Gastrocnemius medialis (tissue), 4 donors: ENCODE results near the gene LRRC3C. TPM values are rescaled to one million over a fixed set of nuclear protein-coding genes. Genes with fewer than 3 reads are reported as not detected.

ENCODE experiments used
- ATAC-seq, 2 donors: fragments of 150-250 bp; one replicate each; pipeline ENCODE4 v1.9.1; 2016
- DNase-seq, 2 donors: peaks; one replicate each; pipeline ENCODE4 v3.0.0-alpha.2; 2019
- H3K27ac ChIP-seq, 4 donors: fragments of 200-600 bp; sonication (generic); 1 replicate in 1 of 4; 2 replicates in 3 of 4; pipeline ENCODE4 v1.5.1; 2016 to 2018; ENCODE audit warnings: mild to moderate bottlenecking in 2 of 4, moderate library complexity in 1 of 4
- H3K27me3 ChIP-seq, 3 donors: fragments of 200-600 bp; sonication (generic) in 2 of 3; 1 replicate in 1 of 3; 2 replicates in 2 of 3; pipeline versions ENCODE4 v1.5.1 to v1.6.0; 2016 to 2019; ENCODE audit warnings: mild to moderate bottlenecking in 1 of 3, moderate library complexity in 1 of 3
- H3K36me3 ChIP-seq, 2 donors: fragments of 200-600 bp; sonication (generic) in 1 of 2; one replicate each; pipeline ENCODE4 v1.5.1; 2017 to 2018
- H3K4me1 ChIP-seq, 2 donors: fragments of 200-600 bp; sonication (generic) in 1 of 2; one replicate each; pipeline ENCODE4 v1.5.1; 2016 to 2017; ENCODE audit warnings: mild to moderate bottlenecking in 2 of 2
- H3K4me3 ChIP-seq, 4 donors: fragments of 200-600 bp; sonication (generic) in 3 of 4; 1 replicate in 1 of 4; 2 replicates in 3 of 4; pipeline ENCODE4 v1.5.1; 2016 to 2019; ENCODE audit warnings: mild to moderate bottlenecking in 2 of 4
- H3K9me3 ChIP-seq, 3 donors: fragments of 200-600 bp; sonication (generic) in 2 of 3; 1 replicate in 1 of 3; 2 replicates in 2 of 3; pipeline ENCODE4 v1.5.1; 2016 to 2019
- CTCF ChIP-seq, 5 experiments: fragments of 450-650 bp in 3 of 5; fragments of 200-600 bp in 2 of 5; sonication (generic) in 2 of 5; IDR thresholded peaks in 4 of 5; conservative IDR thresholded peaks in 1 of 5; 1 replicate in 4 of 5; 2 replicates in 1 of 5; pipeline ENCODE4 v1.5.1; 2016 to 2019; ENCODE audit warnings: antibody characterized with exemption in 5 of 5, mild to moderate bottlenecking in 3 of 5, moderate library complexity in 3 of 5
- POLR2A ChIP-seq, 2 donors: fragments of 450-650 bp; IDR thresholded peaks; one replicate each; pipeline ENCODE4 v1.6.1; 2017; ENCODE audit warnings: antibody characterized with exemption in 2 of 2, mild to moderate bottlenecking in 2 of 2, moderate library complexity in 2 of 2
- in situ Hi-C, 4 donors: fragments of 200-750 bp; cut with MboI; loops; one replicate each; pipeline versions ENCODE4 v1.15.0 to v1.8.0; 2017; ENCODE audit warnings: low sequenced_read_pairs in 4 of 4
- intact Hi-C: fragments of 100-400 bp; cut with DNase I; formaldehyde crosslinking; loops from one replicate; pipeline ENCODE4 v1.15.1; 2023; ENCODE audit warnings: low total_unique reads
- total RNA-seq, 4 donors: library from RNA; depleted of rRNA; stranded (reverse); fragments of >200 nt; gene quantifications; one replicate each; pipeline versions ENCODE4 v1.1.0 to v1.2.3, GENCODE V29; 2016

LRRC3C gene
- total RNA-seq, 4 donors from 2014 or later, result not detected

GRCh38 chr17:39954876-39955275 lies 27.3 kb downstream of the LRRC3C start:
- H3K36me3 ChIP-seq, result no peaks in the 10 kb centered on the region
- no peak for TF ChIP-seq CTCF (IDR thresholded peaks at IDR 0.05 in 4 of 5, conservative IDR thresholded peaks at IDR 0.05 in 1 of 5)
- DNase-seq, result no peak
- in situ Hi-C loops (no loop called here), intact Hi-C loops (loop anchor here (10.0 kb wide), 1 partner anchor 1740 kb away; no protein-coding TSS in a partner anchor)
- H3K4me1 ChIP-seq, result peaks cover 6 to 12% of the 10 kb centered on the region in 2 donors
- H3K4me3 ChIP-seq, result no peak overlapping the region
- no peaks in the 10 kb centered on the region for H3K9me3 ChIP-seq
- ATAC-seq, result no peak
- H3K27me3 ChIP-seq, result no peaks in the 10 kb centered on the region
- no peak overlapping the region for H3K27ac ChIP-seq

- in situ Hi-C loops (no loop called here), intact Hi-C loops (loop anchor here (10.0 kb wide), 1 partner anchor 1739 kb away; no protein-coding TSS in a partner anchor)
- Histone ChIP-seq H3K27ac (no peak overlapping the region), H3K27me3 (no peaks in the 10 kb centered on the region), H3K36me3 (no peaks in the 10 kb centered on the region), H3K9me3 (no peaks in the 10 kb centered on the region), H3K4me3 (no peak overlapping the region), H3K4me1 (peaks cover 6 to 12% of the 10 kb centered on the region in 2 donors)
- ATAC-seq (no peak), DNase-seq (no peak)
- TF ChIP-seq CTCF (IDR thresholded peaks at IDR 0.05 in 4 of 5, conservative IDR thresholded peaks at IDR 0.05 in 1 of 5), result no peak
- TF ChIP-seq POLR2A (IDR thresholded peaks at IDR 0.05), result no peak
Observed at GRCh38 chr17:39955726-39956225, 28.2 kb downstream of the LRRC3C start.

DNA sequence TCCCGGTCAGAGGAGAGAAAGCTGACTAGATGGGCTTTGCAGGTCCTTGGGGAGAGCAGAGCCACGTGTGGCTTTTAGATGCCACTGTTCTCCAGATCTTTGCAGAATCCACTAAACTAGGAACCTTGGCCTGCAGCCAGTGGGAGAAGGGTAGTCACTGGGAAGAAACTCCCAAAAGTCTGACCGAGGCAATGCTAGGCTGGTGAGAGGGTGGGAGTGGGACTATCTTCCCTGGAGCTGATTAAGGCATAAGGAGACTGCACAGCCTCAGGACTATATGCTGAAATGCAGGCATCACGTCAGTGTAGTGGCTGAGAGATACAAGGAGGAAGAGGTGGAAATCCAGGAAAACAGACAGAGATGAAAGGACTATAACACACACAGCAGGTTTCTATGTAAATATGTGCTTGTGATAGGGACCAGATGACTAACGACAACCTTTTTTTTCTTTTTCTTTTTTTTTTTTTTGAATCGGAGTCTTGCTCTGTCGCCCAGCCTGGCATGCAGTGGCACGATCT lies 33.1 kb downstream of the LRRC3C start:
- no peak for ATAC-seq
- intact Hi-C loops, result no loop called here

DNA sequence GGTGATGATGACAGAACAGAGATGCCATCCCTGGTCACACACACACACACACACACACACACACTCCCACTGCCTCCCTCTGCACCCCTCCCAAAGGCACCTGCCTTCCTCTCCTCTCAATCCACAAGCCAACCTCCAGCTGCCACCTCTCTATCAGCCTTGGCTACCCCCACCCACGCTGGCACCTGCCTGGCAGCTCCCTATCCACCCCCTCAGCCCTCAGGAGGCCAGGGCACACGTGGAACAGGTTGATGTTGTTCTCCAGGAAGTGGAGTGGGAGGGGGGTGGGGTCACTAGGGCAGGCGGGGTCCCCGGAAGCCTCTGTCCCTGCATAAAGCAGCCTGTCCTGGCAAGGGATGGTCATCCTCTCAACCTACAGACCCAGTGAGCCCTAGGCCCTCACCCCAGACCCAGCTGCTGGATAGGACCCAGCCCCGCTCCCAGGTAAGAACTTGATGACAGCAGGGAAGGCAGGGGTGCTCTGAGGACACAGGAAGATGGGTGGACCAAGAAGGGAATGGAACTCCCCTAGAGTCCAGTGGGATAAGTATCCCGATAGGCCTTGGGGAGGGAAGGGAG lies 35.2 kb downstream of the LRRC3C start, which contains the start of gene GSDMA:
Gene GSDMA, plus strand, starts transcription at position 363 of the 579 bp plus-strand sequence. CDS start 2,684 bp downstream, outside the sequence.
- no peak for ATAC-seq
- Histone ChIP-seq H3K4me1 (peaks cover 0 to 4% of the 10 kb centered on the region in 2 donors), H3K9me3 (no peaks in the 10 kb centered on the region), H3K27me3 (peaks cover 0 to 2% (median 0%) of the 10 kb centered on the region in 3 donors), H3K4me3 (no peak within 1 kb of the TSS), H3K27ac (no peak within 1 kb of the TSS), H3K36me3 (no peaks in the 10 kb centered on the region)
- in situ Hi-C loops, result no loop called here
- TF ChIP-seq CTCF (IDR thresholded peaks at IDR 0.05 in 4 of 5, conservative IDR thresholded peaks at IDR 0.05 in 1 of 5), result no peak
- TF ChIP-seq POLR2A (IDR thresholded peaks at IDR 0.05), result no peak
- no peak for DNase-seq
- intact Hi-C loops, result no loop called here

More for the DNA sequence above, 33.1 kb downstream of the LRRC3C start:
- TF ChIP-seq POLR2A (IDR thresholded peaks at IDR 0.05) (no peak), CTCF (IDR thresholded peaks at IDR 0.05 in 4 of 5, conservative IDR thresholded peaks at IDR 0.05 in 1 of 5) (no peak)
- H3K36me3 ChIP-seq, result no peaks in the 10 kb centered on the region
- peaks cover 0 to 4% of the 10 kb centered on the region in 2 donors for H3K4me1 ChIP-seq
- H3K9me3 ChIP-seq, result no peaks in the 10 kb centered on the region
- in situ Hi-C loops, result no loop called here
- no peak for DNase-seq
- peaks cover 0 to 2% (median 0%) of the 10 kb centered on the region in 3 donors for H3K27me3 ChIP-seq
- H3K27ac ChIP-seq, result no peak overlapping the region
- H3K4me3 ChIP-seq, result no peak overlapping the region
